Measurements from ENCODE around the gene TMEM250.

TMEM250 gene

GRCh38 chr9:136121801-136122200 is 3.1 kb upstream of the TMEM250 start:
- no peak for DNase-seq (ENCODE audit: low read depth in 2 of 2)
- no peak for TF ChIP-seq CTCF (IDR thresholded peaks at IDR 0.05; ENCODE audit: low read depth, low read length)
- no peak overlapping the region for H3K4me3 ChIP-seq (replicated peaks in 1 of 2; ENCODE audit: low read depth in 2 of 2, low read length in 2 of 2)

DNA sequence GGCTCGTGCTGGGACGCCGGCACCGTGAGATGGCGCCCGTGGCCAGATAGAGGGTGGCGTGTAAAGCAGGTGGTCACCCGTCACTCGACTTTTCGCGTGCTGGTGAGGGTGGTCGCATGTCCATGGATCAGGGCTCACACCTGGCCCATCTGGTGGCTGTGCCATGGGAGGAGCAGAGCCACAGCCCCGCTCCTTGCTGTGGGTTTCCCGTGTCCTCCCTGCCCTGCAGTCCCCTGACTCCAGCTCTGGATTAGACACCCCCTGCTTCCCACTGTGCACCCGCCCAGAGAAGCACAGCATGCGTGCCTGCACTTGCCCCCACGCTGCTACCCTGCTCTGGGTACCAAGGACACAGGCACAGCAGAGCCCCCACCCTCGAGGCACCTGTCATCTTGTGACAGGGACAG is 1.8 kb upstream of the TMEM250 start:
- no peak for DNase-seq (ENCODE audit: low read depth in 2 of 2)
- H3K4me3 ChIP-seq (replicated peaks in 1 of 2; ENCODE audit: low read depth in 2 of 2, low read length in 2 of 2) = no peak overlapping the region
- TF ChIP-seq CTCF (IDR thresholded peaks at IDR 0.05; ENCODE audit: low read depth, low read length) = no peak

- peak overlapping the region; percentile 48 to 74 for H3K4me3 ChIP-seq (replicated peaks in 1 of 2; ENCODE audit: low read depth in 2 of 2, low read length in 2 of 2)
Observed at GRCh38 chr9:136119883-136120393, 1.3 kb upstream of the TMEM250 start.

GRCh38 chr9:136119061-136119882 is 597 bp upstream of the TMEM250 start:
- peak; percentile 35 to 62 for DNase-seq (ENCODE audit: low read depth in 2 of 2)
- peak overlapping the region; percentile 48 to 74 for H3K4me3 ChIP-seq (replicated peaks in 1 of 2; ENCODE audit: low read depth in 2 of 2, low read length in 2 of 2)
- TF ChIP-seq CTCF (IDR thresholded peaks at IDR 0.05; ENCODE audit: low read depth, low read length) = no peak

More at GRCh38 chr9:136119883-136120393, 1.3 kb upstream of the TMEM250 start:
- DNase-seq (ENCODE audit: low read depth in 2 of 2) = no peak
- TF ChIP-seq CTCF (IDR thresholded peaks at IDR 0.05; ENCODE audit: low read depth, low read length) = no peak

DNA sequence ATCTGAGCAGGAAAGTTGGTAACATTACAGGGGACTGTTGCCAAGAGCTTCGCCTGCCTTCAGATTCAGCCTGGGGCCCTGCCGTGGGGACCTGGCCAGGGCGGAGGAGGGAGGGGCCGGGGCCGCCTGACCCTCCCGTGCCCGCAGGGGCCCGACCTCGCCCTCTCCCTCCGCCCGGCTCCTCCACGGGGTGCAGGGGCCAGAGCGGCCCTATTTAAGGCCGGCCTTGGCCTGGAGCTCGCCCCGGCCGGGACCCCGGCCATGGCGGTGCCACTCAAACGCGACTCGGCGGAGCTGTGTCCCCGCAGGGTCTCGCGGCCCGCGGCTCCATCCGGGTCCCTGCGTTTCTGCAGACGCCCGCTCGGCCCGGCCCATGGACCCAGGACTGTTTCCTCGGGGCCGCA is 757 bp downstream of the TMEM250 start:
- H3K4me3 ChIP-seq (replicated peaks in 1 of 2; ENCODE audit: low read depth in 2 of 2, low read length in 2 of 2) = peak overlapping the region; percentile 58 to 74
- DNase-seq (ENCODE audit: low read depth in 2 of 2) = peak; percentile 12 to 50
- TF ChIP-seq CTCF (IDR thresholded peaks at IDR 0.05; ENCODE audit: low read depth, low read length) = no peak

DNA sequence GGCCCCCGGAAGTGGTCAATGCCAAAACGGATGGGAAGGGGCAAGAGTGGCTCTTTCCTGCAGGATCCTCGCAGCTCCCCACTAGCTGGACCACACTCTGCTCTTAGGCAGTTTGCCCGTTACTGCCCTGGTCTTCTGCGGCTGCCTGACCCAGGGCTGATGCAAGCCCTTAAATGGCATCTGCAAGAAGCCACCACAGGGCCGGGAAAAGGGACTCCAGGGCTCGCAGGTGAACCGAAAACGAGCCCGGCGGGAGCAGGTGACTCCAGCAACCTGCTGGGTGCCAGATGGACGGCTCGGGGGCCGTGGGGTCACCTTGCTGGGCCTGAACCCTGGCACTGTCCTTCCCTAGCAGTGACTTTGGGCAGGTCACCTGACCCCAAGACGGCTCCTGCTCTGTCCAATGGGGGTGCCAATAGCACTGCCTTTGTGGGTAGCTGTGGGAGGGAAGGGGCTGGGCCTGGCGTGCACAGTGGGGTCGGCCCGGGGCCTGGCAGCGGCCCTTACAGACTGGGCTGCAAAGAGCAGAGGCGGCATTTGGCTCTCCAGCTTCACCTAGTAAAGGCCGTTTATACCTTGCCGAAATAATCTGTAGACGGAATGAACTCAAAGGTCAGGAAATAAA is 1.3 kb downstream of the TMEM250 start:
- H3K4me3 ChIP-seq (replicated peaks in 1 of 2; ENCODE audit: low read depth in 2 of 2, low read length in 2 of 2) = peak overlapping the region; percentile 58 to 74
- peak in 1 of 2 donors; percentile 39 for DNase-seq (ENCODE audit: low read depth in 2 of 2)
- TF ChIP-seq CTCF (IDR thresholded peaks at IDR 0.05; ENCODE audit: low read depth, low read length) = no peak
